Ishikawa (cell line): ENCODE measurements around the gene ERF.

Experiments used
- CEBPB ChIP-seq: IDR thresholded peaks from 2 replicates; pipeline ENCODE4 v1.6.1; 2012
- CREB1 ChIP-seq: IDR thresholded peaks from 2 replicates; pipeline ENCODE4 v1.6.1; 2012; ENCODE audit warnings: low read depth
- EGR1 ChIP-seq: IDR thresholded peaks from 2 replicates; pipeline ENCODE4 v1.6.1; 2012
- EP300 ChIP-seq: IDR thresholded peaks from 2 replicates; pipeline ENCODE4 v1.6.1; 2012; ENCODE audit warnings: borderline replicate concordance
- FOXM1 ChIP-seq: IDR thresholded peaks from 2 replicates; pipeline ENCODE4 v1.6.1; 2012; ENCODE audit warnings: low read depth, borderline replicate concordance
- NFIC ChIP-seq: IDR thresholded peaks from 2 replicates; pipeline ENCODE4 v1.6.1; 2012
- RAD21 ChIP-seq: IDR thresholded peaks from 2 replicates; pipeline ENCODE4 v1.6.1; 2012; ENCODE audit warnings: low read depth
- REST ChIP-seq: IDR thresholded peaks from 2 replicates; pipeline ENCODE4 v1.6.1; 2012; ENCODE audit warnings: low read depth, mild to moderate bottlenecking
- TAF1 ChIP-seq: IDR thresholded peaks from 2 replicates; pipeline ENCODE4 v1.6.1; 2012; ENCODE audit warnings: low read depth, mild to moderate bottlenecking
- TCF12 ChIP-seq: IDR thresholded peaks from 2 replicates; pipeline ENCODE4 v1.6.1; 2012; ENCODE audit warnings: low read depth
- TEAD4 ChIP-seq: IDR thresholded peaks from 2 replicates; pipeline ENCODE4 v1.6.1; 2012
- USF1 ChIP-seq: IDR thresholded peaks from 2 replicates; pipeline ENCODE4 v1.6.1; 2012
- YY1 ChIP-seq: IDR thresholded peaks from 2 replicates; pipeline ENCODE4 v1.6.1; 2012; ENCODE audit warnings: low read depth
- ZBTB7A ChIP-seq: IDR thresholded peaks from 2 replicates; pipeline ENCODE4 v1.6.1; 2012; ENCODE audit warnings: low read depth
- TF ChIP-seq, protein P1 (sequence below): IDR thresholded peaks from 2 replicates; pipeline ENCODE4 v1.6.1; 2012

Gene ERF

DNA sequence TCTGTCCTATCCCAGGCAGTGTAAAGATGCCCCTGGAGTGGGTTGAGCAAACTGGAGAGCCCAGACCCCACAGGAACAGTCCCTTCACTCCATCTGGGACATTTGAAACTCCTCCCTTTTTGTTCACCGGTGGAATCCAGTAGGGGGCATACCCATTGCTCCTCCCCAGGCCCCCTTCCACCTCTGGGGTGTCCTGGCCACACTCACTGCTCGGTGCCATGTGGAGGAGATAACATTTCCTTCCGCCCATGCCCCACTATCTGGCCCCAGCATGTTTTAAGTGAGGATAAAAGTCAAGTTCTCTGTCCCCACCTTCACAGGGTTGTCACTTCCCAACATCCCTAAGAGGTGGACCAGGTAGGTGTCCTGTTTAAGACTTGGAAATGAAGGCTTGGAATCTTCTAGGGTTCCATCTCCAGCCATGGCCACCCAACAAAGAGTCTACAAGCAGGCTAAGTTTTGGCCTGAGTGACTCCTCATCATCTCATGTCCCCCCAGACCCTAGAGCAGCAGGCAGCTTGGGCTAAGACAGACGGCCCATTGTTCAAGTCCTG lies 25.6 kb downstream of the ERF start:
- TF ChIP-seq TCF12 (no peak), EP300 (no peak), YY1 (no peak), REST (no peak), NFIC (no peak), ZBTB7A (no peak), FOXM1 (no peak), TEAD4 (no peak), USF1 (no peak), CREB1 (no peak), CEBPB (no peak)
- TF ChIP-seq, protein P1, sequence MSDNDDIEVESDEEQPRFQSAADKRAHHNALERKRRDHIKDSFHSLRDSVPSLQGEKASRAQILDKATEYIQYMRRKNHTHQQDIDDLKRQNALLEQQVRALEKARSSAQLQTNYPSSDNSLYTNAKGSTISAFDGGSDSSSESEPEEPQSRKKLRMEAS = no peak

- TF ChIP-seq FOXM1 = no peak
- TF ChIP-seq REST = no peak
- TF ChIP-seq, protein P1 = no peak
- no peak for TF ChIP-seq EP300
- TF ChIP-seq CREB1 = no peak
- TF ChIP-seq NFIC = no peak
- no peak for TF ChIP-seq TAF1
These were observed 26.3 kb downstream of the ERF start for GRCh38 chr19:42228641-42229040.

DNA sequence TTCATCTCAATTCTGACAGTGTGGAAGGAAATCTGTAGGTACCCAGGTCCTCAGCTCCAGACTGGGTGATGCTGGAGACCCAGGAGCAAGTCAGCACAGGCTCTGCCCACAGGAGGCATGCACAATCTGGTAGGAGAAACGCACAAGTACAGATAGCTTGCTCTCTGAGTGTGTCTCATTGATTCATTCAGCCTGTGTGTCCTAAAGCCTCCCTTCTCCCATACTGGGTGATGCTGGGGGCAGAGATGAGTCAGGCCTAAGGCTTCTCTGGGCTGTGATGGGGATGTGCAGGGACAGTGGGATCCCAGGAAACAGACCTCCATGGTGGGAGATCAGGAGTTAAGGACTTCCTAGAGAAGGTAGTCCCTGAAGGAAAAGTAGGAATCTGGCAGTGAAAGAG lies 28.0 kb downstream of the ERF start:
- TF ChIP-seq, protein P1 = no peak
- no peak for TF ChIP-seq YY1
- no peak for TF ChIP-seq NFIC
- TF ChIP-seq TEAD4 = no peak
- TF ChIP-seq USF1 = no peak
- no peak for TF ChIP-seq EP300
- TF ChIP-seq FOXM1 = no peak
- no peak for TF ChIP-seq TCF12
- TF ChIP-seq REST = no peak
- TF ChIP-seq RAD21 = no peak
- no peak for TF ChIP-seq CEBPB
- TF ChIP-seq ZBTB7A = no peak
- TF ChIP-seq CREB1 = no peak
- TF ChIP-seq TAF1 = no peak
- no peak for TF ChIP-seq EGR1

GRCh38 chr19:42225718-42226292 lies 29.1 kb downstream of the ERF start:
- no peak for TF ChIP-seq EP300
- no peak for TF ChIP-seq USF1
- no peak for TF ChIP-seq CREB1
- TF ChIP-seq REST = no peak
- TF ChIP-seq, protein P1 = no peak
- TF ChIP-seq ZBTB7A = no peak
- no peak for TF ChIP-seq TEAD4
- no peak for TF ChIP-seq EGR1
- TF ChIP-seq FOXM1 = no peak
- no peak for TF ChIP-seq TCF12
